HG02588 (cell line): ENCODE results near the gene TXNDC15.
"Not testable (repeated sequence)": the region's sequence is repeated elsewhere in the genome, so short reads cannot be mapped to it uniquely, and the experiment has no call there.

Source experiments
- ATAC-seq: cut with Tn5 transposase; IDR thresholded peaks from one replicate; pipeline ENCODE4 v1.9.1; 2021; ENCODE audit warnings: mild to moderate bottlenecking, moderate library complexity; ENCODE audit not compliant: unreplicated experiment

The TXNDC15 gene

GRCh38 chr5:134873987-134874830, at the start of gene TXNDC15:
TSS of gene TXNDC15 (plus strand) at chr5:134874371. CDS start at chr5:134874428, 57 bp downstream.
- ATAC-seq: peak; percentile 80

GRCh38 chr5:134824681-134825080, 49.5 kb upstream of the TXNDC15 start:
- ATAC-seq: no peak

- ATAC-seq: no peak
Observed at GRCh38 chr5:134825212-134825611, 49.0 kb upstream of the TXNDC15 start.

- no peak for ATAC-seq
Observed at GRCh38 chr5:134833340-134834032, 40.7 kb upstream of the TXNDC15 start.

- ATAC-seq: no peak
Observed at GRCh38 chr5:134835623-134836022, 38.5 kb upstream of the TXNDC15 start.

GRCh38 chr5:134837530-134838181, 36.5 kb upstream of the TXNDC15 start:
- no peak for ATAC-seq

- ATAC-seq: not testable (repeated sequence)
Observed at GRCh38 chr5:134838361-134838760, 35.8 kb upstream of the TXNDC15 start.

- no peak for ATAC-seq
Observed at GRCh38 chr5:134840811-134841210, 33.4 kb upstream of the TXNDC15 start.

- no peak for ATAC-seq
Observed at GRCh38 chr5:134844252-134844651, 29.9 kb upstream of the TXNDC15 start.

GRCh38 chr5:134845335-134845851, 28.8 kb upstream of the TXNDC15 start:
- ATAC-seq: no peak

- peak; percentile 95 for ATAC-seq
Observed at GRCh38 chr5:134845852-134846640, 28.1 kb upstream of the TXNDC15 start, which contains the start of gene C5orf24. TSS of gene C5orf24 (plus strand) at chr5:134845968. CDS start at chr5:134854901, 8,933 bp downstream.

GRCh38 chr5:134846641-134846960, 27.6 kb upstream of the TXNDC15 start:
- no peak for ATAC-seq

GRCh38 chr5:134849434-134849933, 24.7 kb upstream of the TXNDC15 start:
- not testable (repeated sequence) for ATAC-seq

- ATAC-seq: no peak
Observed at GRCh38 chr5:134851307-134851923, 22.8 kb upstream of the TXNDC15 start.

GRCh38 chr5:134856465-134856864, 17.7 kb upstream of the TXNDC15 start:
- not testable (repeated sequence) for ATAC-seq

GRCh38 chr5:134857401-134857800, 16.8 kb upstream of the TXNDC15 start:
- ATAC-seq: no peak

- no peak for ATAC-seq
Observed at GRCh38 chr5:134864707-134865106, 9.5 kb upstream of the TXNDC15 start.

GRCh38 chr5:134873494-134873893, 677 bp upstream of the TXNDC15 start:
- ATAC-seq: no peak

- peak; percentile 26 for ATAC-seq
Observed at GRCh38 chr5:134874831-134875655, 872 bp downstream of the TXNDC15 start.
